MCF 10A (cell line): ENCODE data around the gene ZNF212. TPM values are rescaled to one million over a fixed set of nuclear protein-coding genes. Genes with fewer than 3 reads are reported as not detected.

Experiments
- BruUV-seq: library from RNA; stranded (reverse); fragments of 400-500 nt; replicated peaks from 2 replicates; lab custom pipeline; 2021; lab: Mats Ljungman, UMichigan
- CTCF ChIA-PET: fragments of 300-600 bp; sonication (Branson Sonifier 250); formaldehyde crosslinking; extraction: SDS; loops from one replicate; lab custom pipeline; 2021; ENCODE audit warnings: antibody characterized with exemption, inconsistent platforms; lab: Yijun Ruan, JAX
- POLR2A ChIA-PET: fragments of 300-600, 350-650 bp; sonication (Branson Sonifier 250); formaldehyde crosslinking; extraction: SDS; loops from one replicate; lab custom pipeline; 2020; ENCODE audit warnings: antibody characterized with exemption, inconsistent platforms; lab: Yijun Ruan, JAX
- DNase-seq: peaks from one replicate; pipeline ENCODE4 v3.0.0-alpha.2; 2018; ENCODE audit not compliant: unreplicated experiment
- H3K27ac Mint-ChIP-seq: one replicate; pipeline ENCODE4 v1.8.0; 2022; ENCODE audit warnings: mild to moderate bottlenecking, low read depth, mixed read lengths; ENCODE audit not compliant: unreplicated experiment
- H3K27me3 Mint-ChIP-seq: one replicate; pipeline ENCODE4 v1.8.0; 2022; ENCODE audit warnings: mixed read lengths; ENCODE audit not compliant: insufficient read depth, unreplicated experiment
- H3K36me3 Mint-ChIP-seq: one replicate; pipeline ENCODE4 v1.8.0; 2022; ENCODE audit warnings: mild to moderate bottlenecking, moderate library complexity, mixed read lengths; ENCODE audit not compliant: insufficient read depth, unreplicated experiment
- H3K4me1 Mint-ChIP-seq: one replicate; pipeline ENCODE4 v1.8.0; 2022; ENCODE audit warnings: mixed read lengths; ENCODE audit not compliant: insufficient read depth, unreplicated experiment
- H3K4me3 Mint-ChIP-seq: one replicate; pipeline ENCODE4 v1.8.0; 2022; ENCODE audit warnings: mild to moderate bottlenecking, moderate library complexity, mixed read lengths; ENCODE audit not compliant: unreplicated experiment
- H3K9me3 Mint-ChIP-seq: one replicate; pipeline ENCODE4 v1.8.0; 2022; ENCODE audit warnings: mixed read lengths; ENCODE audit not compliant: unreplicated experiment
- CTCF ChIP-seq: fragments of 200-600 bp; IDR thresholded peaks from one replicate; pipeline ENCODE4 v1.8.0; 2022; ENCODE audit warnings: antibody characterized with exemption, mild to moderate bottlenecking; ENCODE audit not compliant: unreplicated experiment
- intact Hi-C: fragments of 100-400 bp; cut with micrococcal nuclease; formaldehyde crosslinking; loops from 2 replicates; pipeline ENCODE4 v1.14.1; 2022
- total RNA-seq: library from RNA; stranded (reverse); gene quantifications from 2 replicates; pipeline ENCODE4 v1.2.3, GENCODE V29; 2022

Gene ZNF212
- total RNA-seq, 1 experiment from 2014 or later: 10.5 TPM

GRCh38 chr7:149281508-149282330, 42.3 kb downstream of the ZNF212 start:
- DNase-seq: no peak
- Mint-ChIP-seq H3K36me3 (peaks cover 74% of the 10 kb centered on the region), H3K9me3 (no peaks in the 10 kb centered on the region), H3K27me3 (no peaks in the 10 kb centered on the region), H3K4me3 (no peak overlapping the region), H3K4me1 (peaks cover 11% of the 10 kb centered on the region), H3K27ac (no peak overlapping the region)
- intact Hi-C loops: no loop called here
- CTCF ChIA-PET: no interaction called here
- POLR2A ChIA-PET: interaction anchor here (0.7 kb wide), 1 partner anchor 15 kb away, joined by 3 read pairs; no protein-coding TSS in a partner anchor
- BruUV-seq: no TSS peak
- no peak for TF ChIP-seq CTCF

- ChIA-PET POLR2A (interaction anchor here (0.7 kb wide), 2 partner anchors 15 to 313 kb away, joined by 3 read pairs; no protein-coding TSS in a partner anchor), CTCF (no interaction called here)
- Mint-ChIP-seq H3K27me3 (no peaks in the 10 kb centered on the region), H3K27ac (no peak overlapping the region), H3K36me3 (peaks cover 69% of the 10 kb centered on the region), H3K4me3 (no peak overlapping the region), H3K9me3 (no peaks in the 10 kb centered on the region), H3K4me1 (peaks cover 14% of the 10 kb centered on the region)
- no peak for TF ChIP-seq CTCF
- no peak for DNase-seq
- intact Hi-C loops: no loop called here
- no TSS peak for BruUV-seq
These were observed 42.8 kb downstream of the ZNF212 start for GRCh38 chr7:149282331-149282655.

- Mint-ChIP-seq H3K36me3 (peaks cover 62% of the 10 kb centered on the region), H3K4me3 (no peak overlapping the region), H3K27ac (no peak overlapping the region), H3K4me1 (peaks cover 14% of the 10 kb centered on the region), H3K9me3 (no peaks in the 10 kb centered on the region), H3K27me3 (no peaks in the 10 kb centered on the region)
- BruUV-seq: no TSS peak
- no peak for TF ChIP-seq CTCF
- ChIA-PET POLR2A (interaction anchor here (2.3 kb wide), 1 partner anchor 21 kb away, joined by 13 read pairs; the partner anchor contains the start of gene ZNF783), CTCF (interaction anchor here (1.2 to 1.3 kb wide), 2 partner anchors 22 to 177 kb away, joined by 5 to 10 read pairs; partner anchors contain the start of gene ZNF783)
- intact Hi-C loops: no loop called here
- DNase-seq: no peak
These were observed 43.9 kb downstream of the ZNF212 start for GRCh38 chr7:149283321-149283720.

GRCh38 chr7:149284343-149284742, 44.9 kb downstream of the ZNF212 start:
- no peak for TF ChIP-seq CTCF
- Mint-ChIP-seq H3K9me3 (no peaks in the 10 kb centered on the region), H3K4me1 (peaks cover 14% of the 10 kb centered on the region), H3K36me3 (peaks cover 55% of the 10 kb centered on the region), H3K4me3 (no peak overlapping the region), H3K27me3 (no peaks in the 10 kb centered on the region), H3K27ac (no peak overlapping the region)
- intact Hi-C loops: no loop called here
- no TSS peak for BruUV-seq
- DNase-seq: no peak
- ChIA-PET CTCF (interaction anchor here (0.6 to 1.3 kb wide), 10 partner anchors 11 to 346 kb away, joined by 3 to 5 read pairs (median 4); partner anchors contain the start of gene ZNF783), POLR2A (interaction anchor here (0.8 to 2.3 kb wide), 4 partner anchors 16 to 44 kb away, joined by 3 to 13 read pairs (median 4); partner anchors contain the start of gene ZNF783)
